ENCODE data around the gene CACUL1.

CACUL1 gene

GRCh38 chr10:118635674-118636402 lies 118.9 kb downstream of the CACUL1 start:
- no peak for DNase-seq

- DNase-seq = no peak
Measured at GRCh38 chr10:118633786-118634185, 121.0 kb downstream of the CACUL1 start.

GRCh38 chr10:118629211-118629610 lies 125.6 kb downstream of the CACUL1 start:
- DNase-seq = no peak

DNA sequence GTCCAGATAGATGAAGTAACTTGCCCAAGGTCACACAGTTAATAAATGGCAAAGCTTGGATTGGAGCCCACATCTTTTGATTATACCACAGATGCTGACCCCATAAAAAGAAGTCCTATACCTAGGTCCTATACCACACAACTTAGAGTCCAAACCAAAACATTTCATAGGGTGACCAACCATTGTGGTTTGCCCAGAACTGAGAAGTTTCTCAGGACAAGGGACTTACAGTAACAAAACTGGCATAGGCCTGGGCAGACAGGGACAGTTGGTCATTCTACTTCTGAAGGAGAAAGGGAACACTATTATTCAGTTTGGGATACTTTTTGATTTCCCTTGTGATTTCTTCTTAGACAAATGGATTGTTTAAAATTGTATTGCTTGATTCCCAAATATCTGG lies 126.4 kb downstream of the CACUL1 start:
- no peak for DNase-seq

DNA sequence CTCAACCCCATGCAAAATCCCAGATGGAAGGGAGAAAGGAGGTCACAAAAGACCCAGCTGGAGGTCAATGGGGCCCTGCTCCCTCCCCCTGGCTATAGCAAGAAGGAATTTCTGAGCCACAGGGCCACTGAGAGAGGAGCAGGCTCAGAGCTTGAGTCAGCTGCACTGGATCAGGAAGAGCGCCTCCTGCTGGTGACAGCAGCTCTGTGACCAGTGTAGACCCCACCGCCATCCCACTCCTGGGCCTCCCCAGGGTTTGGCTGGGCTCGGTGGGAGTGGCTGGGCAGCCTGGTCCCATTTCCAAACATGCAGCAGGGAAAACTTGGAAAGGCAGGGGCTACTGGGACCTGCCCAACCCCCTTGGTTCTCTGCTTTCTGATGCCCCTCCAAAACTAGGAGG lies 127.8 kb downstream of the CACUL1 start:
- DNase-seq = no peak

Measured in NCI-H2029 treated with DMSO at 0.1 percent for 48 hours (cell line).